ENCODE results near the gene KIF16B. TPM values are rescaled to one million over a fixed set of nuclear protein-coding genes. Genes with fewer than 3 reads are reported as not detected.
A peak's percentile ranks its signal among the peaks of the same experiment; 100 is the strongest.
"Not testable (repeated sequence)": the region's sequence is repeated elsewhere in the genome, so short reads cannot be mapped to it uniquely, and the experiment has no call there.

KIF16B gene
- total RNA-seq, 1 donor from 2014 or later = 17.8 TPM

GRCh38 chr20:16455324-16455723, 117.9 kb downstream of the KIF16B start:
- DNase-seq = no peak
- intact Hi-C loops (cut with micrococcal nuclease) = no loop called here
- no peak for ATAC-seq

GRCh38 chr20:16451982-16452381, 121.3 kb downstream of the KIF16B start:
- peak; percentile 46 for ATAC-seq
- intact Hi-C loops (cut with micrococcal nuclease) = no loop called here

GRCh38 chr20:16451001-16451400, 122.2 kb downstream of the KIF16B start:
- ATAC-seq (no peak), DNase-seq (no peak)
- intact Hi-C loops (cut with micrococcal nuclease) = no loop called here

More at GRCh38 chr20:16451982-16452381, 121.3 kb downstream of the KIF16B start:
- no peak for DNase-seq

GRCh38 chr20:16446991-16447390, 126.3 kb downstream of the KIF16B start:
- intact Hi-C loops (cut with micrococcal nuclease) = no loop called here
- DNase-seq = no peak
- ATAC-seq = no peak

- intact Hi-C loops (cut with micrococcal nuclease) = no loop called here
- no peak for ATAC-seq
- no peak for DNase-seq
Measured at GRCh38 chr20:16446246-16446645, 127.0 kb downstream of the KIF16B start.

GRCh38 chr20:16445482-16445881, 127.8 kb downstream of the KIF16B start:
- ATAC-seq (no peak), DNase-seq (no peak)
- intact Hi-C loops (cut with micrococcal nuclease) = no loop called here

- intact Hi-C loops (cut with micrococcal nuclease) = no loop called here
- ATAC-seq (peak; percentile 68), DNase-seq (peak; percentile 28)
Measured at GRCh38 chr20:16444057-16444777, 129.0 kb downstream of the KIF16B start.

GRCh38 chr20:16441546-16442164, 131.6 kb downstream of the KIF16B start:
- ATAC-seq (no peak), DNase-seq (no peak)
- intact Hi-C loops (cut with micrococcal nuclease) = no loop called here

GRCh38 chr20:16440686-16441085, 132.6 kb downstream of the KIF16B start:
- intact Hi-C loops (cut with micrococcal nuclease) = no loop called here
- ATAC-seq = no peak
- DNase-seq = no peak

GRCh38 chr20:16439540-16439939, 133.7 kb downstream of the KIF16B start:
- intact Hi-C loops (cut with micrococcal nuclease); DNase-seq; ATAC-seq: not testable (repeated sequence)

- ATAC-seq (peak; percentile 89), DNase-seq (no peak)
- intact Hi-C loops (cut with micrococcal nuclease) = no loop called here
Measured at GRCh38 chr20:16438100-16438499, 135.1 kb downstream of the KIF16B start.

- DNase-seq = no peak
- intact Hi-C loops (cut with micrococcal nuclease) = no loop called here
- no peak for ATAC-seq
Measured at GRCh38 chr20:16437387-16437996, 135.8 kb downstream of the KIF16B start.

- DNase-seq = peak; percentile 62
- peak; percentile 32 for ATAC-seq
- intact Hi-C loops (cut with micrococcal nuclease) = no loop called here
Measured at GRCh38 chr20:16434062-16434664, 139.1 kb downstream of the KIF16B start.

- ATAC-seq = no peak
- no peak for DNase-seq
- intact Hi-C loops (cut with micrococcal nuclease) = no loop called here
Measured at GRCh38 chr20:16433293-16433580, 140.0 kb downstream of the KIF16B start.

GRCh38 chr20:16432466-16433292, 140.6 kb downstream of the KIF16B start:
- no peak for ATAC-seq
- no peak for DNase-seq
- intact Hi-C loops (cut with micrococcal nuclease) = no loop called here

GRCh38 chr20:16428112-16428511, 145.1 kb downstream of the KIF16B start:
- intact Hi-C loops (cut with micrococcal nuclease) = no loop called here
- ATAC-seq (peak; percentile 59), DNase-seq (no peak)

- no peak for DNase-seq
- no peak for ATAC-seq
- intact Hi-C loops (cut with micrococcal nuclease) = no loop called here
Measured at GRCh38 chr20:16427571-16427970, 145.7 kb downstream of the KIF16B start.

GRCh38 chr20:16424780-16425179, 148.5 kb downstream of the KIF16B start:
- DNase-seq = no peak
- intact Hi-C loops (cut with micrococcal nuclease) = no loop called here
- ATAC-seq = no peak
